ENCODE results near the gene AMACR. TPM values are rescaled to one million over a fixed set of nuclear protein-coding genes. Genes with fewer than 3 reads are reported as not detected.
"Not testable (repeated sequence)": the region's sequence is repeated elsewhere in the genome, so short reads cannot be mapped to it uniquely, and the experiment has no call there.

The AMACR gene
- total and polyA plus RNA-seq, 2 of the 13 experiments (the other 11 are each of a cell fraction or from before 2014, with no cell fraction given): 8.9 to 19.7 TPM

- no peak for ATAC-seq
- Histone ChIP-seq H3K27ac (ENCODE audit: extremely low read length, insufficient read depth, low read length) (no peak overlapping the region), H4K20me1 (ENCODE audit: insufficient read depth, low read length) (no peaks in the 10 kb centered on the region), H3K27me3 (ENCODE audit: control insufficient read depth in 1 of 2, insufficient read depth in 2 of 2, low read length in 2 of 2) (no peaks in the 10 kb centered on the region), H3K4me3 (replicated peaks in 1 of 3; ENCODE audit: insufficient read depth in 1 of 3, low read depth in 2 of 3, low read length in 3 of 3) (no peak overlapping the region), H3K4me2 (ENCODE audit: low read depth, low read length) (no peak overlapping the region), H3K9me3 (ENCODE audit: low read length) (no peaks in the 10 kb centered on the region), H3K36me3 (replicated peaks in 1 of 2; ENCODE audit: control insufficient read depth in 1 of 2, insufficient read depth in 2 of 2, low read length in 2 of 2) (no peaks in the 10 kb centered on the region), H3K4me1 (ENCODE audit: insufficient read depth, low read length) (no peaks in the 10 kb centered on the region), H3K79me2 (ENCODE audit: insufficient read depth, low read length) (no peaks in the 10 kb centered on the region), H3K9ac (ENCODE audit: insufficient read depth, low read depth, low read length) (no peak overlapping the region), H2AFZ (ENCODE audit: low read length) (no peak overlapping the region)
- ChIA-PET POLR2A (no interaction called here), CTCF (ENCODE audit: low intra/inter-chr PET ratio, low total read pairs) (no interaction called here)
- intact Hi-C loops (cut with micrococcal nuclease; ENCODE audit: unreplicated experiment): no loop called here
- BruUV-seq (replicated peaks): no TSS peak
- WGBS (ENCODE audit: low lambda C conversion rate): 3% methylated on average over 2 of the region's 2 CpGs
- DNase-seq (ENCODE audit: low spot score): no peak
- in situ Hi-C loops (cut with HindIII; ENCODE audit: extremely low pct_ligation_motif_present, low pct_unique_long_range_greater_than_20kb): no loop called here
- no peak for FAIRE-seq
- TF ChIP-seq RELA (CRISPR knock-in tag; IDR thresholded peaks at IDR 0.05) (no peak), MAFF (IDR thresholded peaks at IDR 0.05; ENCODE audit: low read depth, low read length) (peak; percentile 64; the same call in 1 of the 2 replicates), ARID4A (CRISPR knock-in tag; IDR thresholded peaks at IDR 0.05; ENCODE audit: borderline replicate concordance) (no peak), MNT (IDR thresholded peaks at IDR 0.05) (no peak), MAFK (conservative IDR thresholded peaks at IDR 0.05 in 1 of 2, IDR thresholded peaks at IDR 0.05 in 1 of 2; ENCODE audit: low read length in 2 of 2) (peak; percentile 36 to 80; a peak in 3 of 4 replicates)
Observed at GRCh38 chr5:33957577-33958150, 50.2 kb downstream of the AMACR start.

- H3K27me3 ChIP-seq (ENCODE audit: control insufficient read depth in 1 of 2, insufficient read depth in 2 of 2, low read length in 2 of 2); ATAC-seq; DNase-seq (ENCODE audit: low spot score); POLR2A ChIA-PET; H3K79me2 ChIP-seq (ENCODE audit: insufficient read depth, low read length); H3K4me3 ChIP-seq (replicated peaks in 1 of 3; ENCODE audit: insufficient read depth in 1 of 3, low read depth in 2 of 3, low read length in 3 of 3); H3K9me3 ChIP-seq (ENCODE audit: low read length); H3K4me2 ChIP-seq (ENCODE audit: low read depth, low read length); H3K4me1 ChIP-seq (ENCODE audit: insufficient read depth, low read length); CTCF ChIA-PET (ENCODE audit: low intra/inter-chr PET ratio, low total read pairs); in situ Hi-C loops (cut with HindIII; ENCODE audit: extremely low pct_ligation_motif_present, low pct_unique_long_range_greater_than_20kb); H3K27ac ChIP-seq (ENCODE audit: extremely low read length, insufficient read depth, low read length); H4K20me1 ChIP-seq (ENCODE audit: insufficient read depth, low read length); FAIRE-seq; H3K9ac ChIP-seq (ENCODE audit: insufficient read depth, low read depth, low read length); H3K36me3 ChIP-seq (replicated peaks in 1 of 2; ENCODE audit: control insufficient read depth in 1 of 2, insufficient read depth in 2 of 2, low read length in 2 of 2); BruUV-seq (replicated peaks); intact Hi-C loops (cut with micrococcal nuclease; ENCODE audit: unreplicated experiment); H2AFZ ChIP-seq (ENCODE audit: low read length): not testable (repeated sequence)
- WGBS (ENCODE audit: low lambda C conversion rate): 40% methylated on average over 5 of the region's 5 CpGs
Observed at GRCh38 chr5:33952175-33952574, 55.7 kb downstream of the AMACR start.
